SK-N-SH (cell line): Measurements from ENCODE around the gene ELMO1. TPM values are rescaled to one million over a fixed set of nuclear protein-coding genes. Genes with fewer than 3 reads are reported as not detected.

ENCODE experiments used
- CTCF ChIA-PET: fragments of 300-600, 350-600 bp; formaldehyde crosslinking; extraction: SDS; loops from one replicate; lab custom pipeline; 2021; lab: Yijun Ruan, JAX
- POLR2A ChIA-PET: fragments of 350-600 bp; sonication (Branson Sonifier 250); formaldehyde crosslinking; extraction: SDS; loops from one replicate; lab custom pipeline; 2020; ENCODE audit warnings: antibody characterized with exemption, inconsistent platforms; lab: Yijun Ruan, JAX
- DNase-seq: peaks from one replicate; pipeline ENCODE4 v3.0.0; 2012
- H2AFZ ChIP-seq: fragments of 200-600 bp; sonication (generic); 2 replicates; pipeline ENCODE4 v1.8.1; 2016; ENCODE audit warnings: antibody characterized with exemption, mild to moderate bottlenecking, low read depth
- H3F3A ChIP-seq: fragments of 200-600 bp; sonication (generic); replicated peaks from 2 replicates; pipeline ENCODE3; 2016; ENCODE audit warnings: antibody characterized with exemption, mild to moderate bottlenecking; ENCODE audit not compliant: insufficient read depth
- H3K27ac ChIP-seq, 2 experiments: fragments of 200-500 bp in 1 of 2; fragments of 200-600 bp in 1 of 2; sonication (Bioruptor generic) in 1 of 2; sonication (generic), shearing (Covaris generic) in 1 of 2; 2 replicates each; pipeline versions ENCODE4 v1.5.1 to v1.6.1; 2014 to 2016; ENCODE audit warnings: low read depth in 2 of 2, inconsistent platforms in 1 of 2, low read length in 1 of 2, mild to moderate bottlenecking in 1 of 2, mixed read lengths in 1 of 2
- H3K27me3 ChIP-seq: fragments of 200-600 bp; sonication (generic), shearing (Covaris generic); 2 replicates; pipeline ENCODE4 v1.6.1; 2016; ENCODE audit warnings: mixed run types; ENCODE audit not compliant: insufficient read depth
- H3K36me3 ChIP-seq, 2 experiments: fragments of 200-500 bp in 1 of 2; fragments of 200-600 bp in 1 of 2; sonication (Bioruptor generic) in 1 of 2; sonication (generic) in 1 of 2; replicated peaks in 1 of 2; 2 replicates each; pipeline versions ENCODE3 to v1.5.1; 2014 to 2016; ENCODE audit warnings: low read length in 1 of 2, mild to moderate bottlenecking in 1 of 2; ENCODE audit not compliant: insufficient read depth in 2 of 2, control insufficient read depth in 1 of 2
- H3K4me1 ChIP-seq, 2 experiments: fragments of 200-500 bp in 1 of 2; fragments of 200-600 bp in 1 of 2; sonication (Bioruptor generic) in 1 of 2; sonication (generic), shearing (Covaris generic) in 1 of 2; 2 replicates each; pipeline versions ENCODE4 v1.5.1 to v1.6.1; 2014 to 2016; ENCODE audit warnings: low read depth in 1 of 2, low read length in 1 of 2, mixed run types in 1 of 2; ENCODE audit not compliant: insufficient read depth in 2 of 2, control insufficient read depth in 1 of 2
- H3K4me2 ChIP-seq: fragments of 200-600 bp; sonication (generic), shearing (Covaris generic); 2 replicates; pipeline ENCODE4 v1.6.1; 2017; ENCODE audit warnings: mixed run types
- H3K4me3 ChIP-seq, 2 experiments: fragments of 200-500 bp in 1 of 2; fragments of 200-600 bp in 1 of 2; sonication (Bioruptor generic) in 1 of 2; sonication (generic), shearing (Covaris generic) in 1 of 2; 2 replicates each; pipeline versions ENCODE4 v1.5.1 to v1.8.1; 2014 to 2016; ENCODE audit warnings: low read depth in 2 of 2, inconsistent platforms in 1 of 2, low read length in 1 of 2, mild to moderate bottlenecking in 1 of 2, mixed read lengths in 1 of 2, moderate library complexity in 1 of 2
- H3K79me2 ChIP-seq: fragments of 200-600 bp; sonication (generic); 2 replicates; pipeline ENCODE4 v1.8.1; 2017; ENCODE audit warnings: mild to moderate bottlenecking; ENCODE audit not compliant: insufficient read depth
- H3K9ac ChIP-seq: fragments of 200-600 bp; sonication (generic); 2 replicates; pipeline ENCODE4 v1.6.1; 2017; ENCODE audit warnings: mixed run types
- H3K9me2 ChIP-seq: fragments of 200-600 bp; sonication (generic); 2 replicates; pipeline ENCODE4 v1.6.1; 2017; ENCODE audit warnings: mixed run types
- H3K9me3 ChIP-seq: fragments of 200-600 bp; sonication (generic); 2 replicates; pipeline ENCODE4 v1.6.1; 2017; ENCODE audit warnings: mixed run types, mild to moderate bottlenecking, moderate library complexity
- H4K20me1 ChIP-seq: fragments of 200-600 bp; sonication (generic); 2 replicates; pipeline ENCODE4 v1.6.1; 2017; ENCODE audit warnings: mild to moderate bottlenecking, mixed run types; ENCODE audit not compliant: insufficient read depth
- EZH2phosphoT487 ChIP-seq: fragments of 200-600 bp; sonication (generic); IDR thresholded peaks from 2 replicates; pipeline ENCODE4 v1.6.1; 2017; ENCODE audit warnings: low read depth, mixed run types, mild to moderate bottlenecking, antibody characterized with exemption, moderate library complexity, borderline replicate concordance
- GABPA ChIP-seq: IDR thresholded peaks from 2 replicates; pipeline ENCODE4 v1.4.0; 2012; ENCODE audit warnings: low read depth, mild to moderate bottlenecking
- JUND ChIP-seq: IDR thresholded peaks from 2 replicates; pipeline ENCODE4 v1.4.0; 2012
- NRF1 ChIP-seq: IDR thresholded peaks from 2 replicates; pipeline ENCODE4 v1.6.1; 2012; ENCODE audit warnings: low read depth, mild to moderate bottlenecking, low read length
- RFX5 ChIP-seq: IDR thresholded peaks from 2 replicates; pipeline ENCODE4 v1.6.1; 2012; ENCODE audit warnings: mild to moderate bottlenecking, improper control_type of control experiment, low read length
- SIN3A ChIP-seq: IDR thresholded peaks from 2 replicates; pipeline ENCODE4 v1.6.1; 2012; ENCODE audit warnings: low read depth, mild to moderate bottlenecking, low read length, moderate library complexity, borderline replicate concordance
- TAF1 ChIP-seq: IDR thresholded peaks from 2 replicates; pipeline ENCODE4 v1.6.1; 2012; ENCODE audit warnings: low read depth, mild to moderate bottlenecking, low read length, moderate library complexity, borderline replicate concordance
- TEAD4 ChIP-seq: IDR thresholded peaks from 2 replicates; pipeline ENCODE4 v1.4.0; 2012; ENCODE audit warnings: mild to moderate bottlenecking, borderline replicate concordance; ENCODE audit not compliant: insufficient read depth
- YY1 ChIP-seq: IDR thresholded peaks from 2 replicates; pipeline ENCODE4 v1.4.0; 2012; ENCODE audit warnings: low read depth, mild to moderate bottlenecking
- WGBS: methylation state at CpG from one replicate; pipeline ENCODE4 v1.1.6; 2017; ENCODE audit warnings: low lambda C conversion rate; 5-methylcytosine and 5-hydroxymethylcytosine counted together
- polyA plus RNA-seq, 3 experiments: library from polyadenylated mRNA; depleted of rRNA; stranded (reverse); fragments of >200 nt; gene quantifications; 2 replicates each; pipeline ENCODE4 v1.2.3, GENCODE V29; 2012
- TF ChIP-seq, protein P1 (sequence below): IDR thresholded peaks from 2 replicates; pipeline ENCODE4 v1.4.0; 2012; ENCODE audit warnings: low read depth, borderline replicate concordance
- TF ChIP-seq, protein P2 (sequence below): fragments of 200-600 bp; sonication (generic); IDR thresholded peaks from 2 replicates; pipeline ENCODE4 v1.6.1; 2017; ENCODE audit warnings: antibody characterized with exemption, mild to moderate bottlenecking, moderate library complexity
- TF ChIP-seq, protein P3 (sequence below): fragments of 150-350 bp; IDR thresholded peaks from 2 replicates; pipeline ENCODE4 v1.6.1; 2017; ENCODE audit warnings: antibody characterized with exemption, low read length, low read depth, borderline replicate concordance
- TF ChIP-seq, protein P4 (sequence below): fragments of 150-350 bp; IDR thresholded peaks from 2 replicates; pipeline ENCODE4 v1.6.1; 2016; ENCODE audit warnings: mild to moderate bottlenecking, low read depth, low read length

Gene ELMO1
- polyA plus RNA-seq, 1 of the 3 experiments (the other 2 are of a cell fraction) = 0.64 TPM

DNA sequence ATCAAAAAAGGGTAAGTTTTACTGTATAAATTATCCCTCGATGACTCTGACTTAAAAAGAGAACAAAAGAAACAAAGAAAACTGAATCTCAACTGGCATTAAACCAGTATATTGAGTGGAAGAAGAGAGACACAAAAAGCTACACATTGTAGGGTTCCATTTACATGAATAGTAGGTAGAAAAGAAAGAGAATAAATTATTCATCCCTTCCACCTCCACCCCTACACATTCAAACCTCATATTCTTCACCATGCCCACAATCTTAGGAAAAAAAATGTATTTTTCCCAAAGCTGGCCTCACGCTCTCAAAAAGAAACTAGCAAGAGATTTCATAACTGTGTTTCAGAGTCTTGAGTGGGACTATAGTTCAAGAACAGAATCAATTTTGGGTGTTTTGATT lies 377.5 kb downstream of the ELMO1 start:
- Histone ChIP-seq H3K4me2 (no peak overlapping the region), H3K27me3 (no peaks in the 10 kb centered on the region), H3K36me3 (no peaks in the 10 kb centered on the region), H3K27ac (no peak overlapping the region), H3F3A (no peaks in the 10 kb centered on the region), H4K20me1 (no peaks in the 10 kb centered on the region), H3K9me2 (no peaks in the 10 kb centered on the region; the same call in 1 of the 2 replicates), H3K4me1 (no peaks in the 10 kb centered on the region), H3K4me3 (no peak overlapping the region), H3K9me3 (no peaks in the 10 kb centered on the region), H3K79me2 (no peaks in the 10 kb centered on the region), H3K9ac (no peak overlapping the region), H2AFZ (no peak overlapping the region)
- ChIA-PET CTCF (interaction anchor here (0.8 to 1.7 kb wide), 4 partner anchors 8 to 111 kb away, joined by 3 to 7 read pairs (median 6); no protein-coding TSS in a partner anchor), POLR2A (no interaction called here)
- 33% methylated on average over 2 of the region's 2 CpGs for WGBS
- no peak for TF ChIP-seq YY1
- TF ChIP-seq, protein P1, sequence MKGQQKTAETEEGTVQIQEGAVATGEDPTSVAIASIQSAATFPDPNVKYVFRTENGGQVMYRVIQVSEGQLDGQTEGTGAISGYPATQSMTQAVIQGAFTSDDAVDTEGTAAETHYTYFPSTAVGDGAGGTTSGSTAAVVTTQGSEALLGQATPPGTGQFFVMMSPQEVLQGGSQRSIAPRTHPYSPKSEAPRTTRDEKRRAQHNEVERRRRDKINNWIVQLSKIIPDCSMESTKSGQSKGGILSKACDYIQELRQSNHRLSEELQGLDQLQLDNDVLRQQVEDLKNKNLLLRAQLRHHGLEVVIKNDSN = no peak
- TF ChIP-seq EZH2phosphoT487 = no peak
- TF ChIP-seq, protein P2, sequence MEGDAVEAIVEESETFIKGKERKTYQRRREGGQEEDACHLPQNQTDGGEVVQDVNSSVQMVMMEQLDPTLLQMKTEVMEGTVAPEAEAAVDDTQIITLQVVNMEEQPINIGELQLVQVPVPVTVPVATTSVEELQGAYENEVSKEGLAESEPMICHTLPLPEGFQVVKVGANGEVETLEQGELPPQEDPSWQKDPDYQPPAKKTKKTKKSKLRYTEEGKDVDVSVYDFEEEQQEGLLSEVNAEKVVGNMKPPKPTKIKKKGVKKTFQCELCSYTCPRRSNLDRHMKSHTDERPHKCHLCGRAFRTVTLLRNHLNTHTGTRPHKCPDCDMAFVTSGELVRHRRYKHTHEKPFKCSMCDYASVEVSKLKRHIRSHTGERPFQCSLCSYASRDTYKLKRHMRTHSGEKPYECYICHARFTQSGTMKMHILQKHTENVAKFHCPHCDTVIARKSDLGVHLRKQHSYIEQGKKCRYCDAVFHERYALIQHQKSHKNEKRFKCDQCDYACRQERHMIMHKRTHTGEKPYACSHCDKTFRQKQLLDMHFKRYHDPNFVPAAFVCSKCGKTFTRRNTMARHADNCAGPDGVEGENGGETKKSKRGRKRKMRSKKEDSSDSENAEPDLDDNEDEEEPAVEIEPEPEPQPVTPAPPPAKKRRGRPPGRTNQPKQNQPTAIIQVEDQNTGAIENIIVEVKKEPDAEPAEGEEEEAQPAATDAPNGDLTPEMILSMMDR = no peak
- no peak for TF ChIP-seq TEAD4
- TF ChIP-seq, protein P3, sequence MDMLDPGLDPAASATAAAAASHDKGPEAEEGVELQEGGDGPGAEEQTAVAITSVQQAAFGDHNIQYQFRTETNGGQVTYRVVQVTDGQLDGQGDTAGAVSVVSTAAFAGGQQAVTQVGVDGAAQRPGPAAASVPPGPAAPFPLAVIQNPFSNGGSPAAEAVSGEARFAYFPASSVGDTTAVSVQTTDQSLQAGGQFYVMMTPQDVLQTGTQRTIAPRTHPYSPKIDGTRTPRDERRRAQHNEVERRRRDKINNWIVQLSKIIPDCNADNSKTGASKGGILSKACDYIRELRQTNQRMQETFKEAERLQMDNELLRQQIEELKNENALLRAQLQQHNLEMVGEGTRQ = no peak
- TF ChIP-seq GABPA = no peak
- no peak for TF ChIP-seq NRF1
- TF ChIP-seq RFX5 = no peak
- TF ChIP-seq TAF1 = no peak
- DNase-seq = no peak

DNA sequence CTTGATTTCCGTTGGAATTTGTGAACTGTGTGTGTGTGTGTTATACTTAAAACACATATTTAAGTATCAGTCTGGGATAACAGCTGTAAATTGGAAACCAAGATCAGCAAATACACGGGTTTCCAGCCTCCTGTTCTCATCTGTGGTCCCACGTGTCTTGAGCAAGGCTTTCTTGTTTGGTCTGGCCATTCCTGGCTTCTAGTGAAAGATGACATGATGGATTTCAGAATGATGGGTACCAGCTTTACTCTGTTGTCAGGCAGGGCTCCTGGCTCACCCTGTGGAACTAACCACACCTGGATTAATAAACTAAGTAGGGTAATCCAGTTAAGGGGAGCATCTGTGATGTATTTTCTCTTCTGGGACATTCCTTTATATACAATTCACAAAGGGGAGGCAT lies 378.2 kb downstream of the ELMO1 start:
- CTCF ChIA-PET = interaction anchor here (1.1 to 1.9 kb wide), 2 partner anchors 11 to 103 kb away, joined by 4 to 5 read pairs; no protein-coding TSS in a partner anchor

More for the DNA sequence above, 378.2 kb downstream of the ELMO1 start:
- H3K9me2 ChIP-seq = no peaks in the 10 kb centered on the region; the same call in 1 of the 2 replicates
- POLR2A ChIA-PET = no interaction called here
- no peak overlapping the region for H3K4me3 ChIP-seq
- 11% methylated on average over 3 of the region's 3 CpGs for WGBS
- no peak overlapping the region for H3K4me2 ChIP-seq
- H2AFZ ChIP-seq = no peak overlapping the region
- no peaks in the 10 kb centered on the region for H3K9me3 ChIP-seq
- H3K9ac ChIP-seq = no peak overlapping the region
- H3K79me2 ChIP-seq = no peaks in the 10 kb centered on the region
- H3K4me1 ChIP-seq = no peaks in the 10 kb centered on the region
- no peak overlapping the region for H3K27ac ChIP-seq
- TF ChIP-seq, protein P1 = no peak
- no peak for TF ChIP-seq JUND
- TF ChIP-seq, protein P4, sequence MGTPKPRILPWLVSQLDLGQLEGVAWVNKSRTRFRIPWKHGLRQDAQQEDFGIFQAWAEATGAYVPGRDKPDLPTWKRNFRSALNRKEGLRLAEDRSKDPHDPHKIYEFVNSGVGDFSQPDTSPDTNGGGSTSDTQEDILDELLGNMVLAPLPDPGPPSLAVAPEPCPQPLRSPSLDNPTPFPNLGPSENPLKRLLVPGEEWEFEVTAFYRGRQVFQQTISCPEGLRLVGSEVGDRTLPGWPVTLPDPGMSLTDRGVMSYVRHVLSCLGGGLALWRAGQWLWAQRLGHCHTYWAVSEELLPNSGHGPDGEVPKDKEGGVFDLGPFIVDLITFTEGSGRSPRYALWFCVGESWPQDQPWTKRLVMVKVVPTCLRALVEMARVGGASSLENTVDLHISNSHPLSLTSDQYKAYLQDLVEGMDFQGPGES = no peak
- TF ChIP-seq SIN3A = no peak
- H3K36me3 ChIP-seq = no peaks in the 10 kb centered on the region
- H3F3A ChIP-seq = no peaks in the 10 kb centered on the region
- H3K27me3 ChIP-seq = no peaks in the 10 kb centered on the region
- no peaks in the 10 kb centered on the region for H4K20me1 ChIP-seq
- no peak for DNase-seq
